ENCODE data around the gene DFFB. TPM values are rescaled to one million over a fixed set of nuclear protein-coding genes. Genes with fewer than 3 reads are reported as not detected.
"Not testable (repeated sequence)": the region's sequence is repeated elsewhere in the genome, so short reads cannot be mapped to it uniquely, and the experiment has no call there.

Gene DFFB
- total RNA-seq, 2 experiments from 2014 or later = 7.2 to 8.4 TPM

DNA sequence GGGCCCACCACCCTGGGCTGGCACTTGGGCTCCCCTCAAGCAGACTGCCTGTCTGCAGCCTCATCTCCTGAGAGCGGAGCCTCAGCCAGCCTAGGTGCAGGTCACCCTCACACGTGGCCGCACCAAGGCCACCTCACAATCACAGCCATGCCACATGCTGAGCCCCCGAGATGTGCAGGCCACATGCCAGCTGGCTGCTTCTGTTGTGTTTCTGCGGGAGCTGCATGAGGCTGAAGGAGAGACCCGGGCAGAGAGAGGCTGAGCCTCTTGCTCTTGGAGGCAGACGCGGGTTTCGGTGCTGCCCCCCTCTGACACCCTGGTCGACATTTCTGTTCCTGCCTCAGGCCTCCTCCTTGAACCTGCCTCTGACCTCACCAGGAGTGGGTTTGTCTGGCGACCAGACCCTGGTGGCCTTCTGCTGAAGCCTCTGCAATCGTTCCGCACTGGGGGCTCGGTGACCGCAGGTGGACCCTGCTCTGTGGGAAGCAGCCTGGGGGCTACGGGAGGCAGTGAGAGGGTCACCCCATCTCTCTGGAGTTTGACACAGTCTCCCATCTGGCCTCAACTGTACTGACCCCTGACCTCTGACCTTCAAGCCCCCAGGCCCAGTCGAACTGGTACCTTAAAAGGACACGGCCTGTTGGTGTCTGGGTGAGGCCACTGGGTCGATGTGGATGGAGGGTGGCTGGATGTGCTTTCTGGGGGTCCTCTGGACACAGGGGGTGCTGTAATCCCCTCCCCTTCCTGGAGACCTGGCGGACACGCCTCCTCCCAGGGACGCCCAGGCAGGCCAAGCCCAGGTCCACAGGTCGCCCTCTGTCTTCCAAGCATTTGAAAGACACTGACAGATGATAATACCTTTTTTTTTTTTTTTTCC lies 55.8 kb downstream of the DFFB start:
- H3K4me1 Mint-ChIP-seq = peaks cover 3% of the 10 kb centered on the region
- ATAC-seq (no peak), DNase-seq (no peak)
- intact Hi-C loops (cut with DNase I, micrococcal nuclease) = loop anchor here in 1 of 2 experiments (10.0 kb wide), 1 partner anchor 132 kb away; no protein-coding TSS in a partner anchor
- POLR2A ChIA-PET = no interaction called here
- no peak overlapping the region for H3K27ac Mint-ChIP-seq
- no peak overlapping the region for H3K4me3 Mint-ChIP-seq
- no peaks in the 10 kb centered on the region for H3K27me3 Mint-ChIP-seq
- CTCF ChIA-PET = no interaction called here
- H3K36me3 Mint-ChIP-seq (ENCODE audit: low read depth) = no peaks in the 10 kb centered on the region
- H3K9me3 Mint-ChIP-seq (ENCODE audit: low read depth) = no peaks in the 10 kb centered on the region

- ChIA-PET CTCF (no interaction called here), POLR2A (no interaction called here)
- Mint-ChIP-seq H3K36me3 (ENCODE audit: low read depth) (no peaks in the 10 kb centered on the region), H3K27ac (no peak overlapping the region), H3K9me3 (ENCODE audit: low read depth) (no peaks in the 10 kb centered on the region), H3K4me3 (no peak overlapping the region), H3K27me3 (no peaks in the 10 kb centered on the region), H3K4me1 (peaks cover 3% of the 10 kb centered on the region)
- intact Hi-C loops (cut with DNase I, micrococcal nuclease) = loop anchor here in 1 of 2 experiments (10.0 kb wide), 1 partner anchor 130 kb away; no protein-coding TSS in a partner anchor
- no peak for DNase-seq
- no peak for ATAC-seq
Observed at GRCh38 chr1:3914331-3914851, 57.1 kb downstream of the DFFB start.

DNA sequence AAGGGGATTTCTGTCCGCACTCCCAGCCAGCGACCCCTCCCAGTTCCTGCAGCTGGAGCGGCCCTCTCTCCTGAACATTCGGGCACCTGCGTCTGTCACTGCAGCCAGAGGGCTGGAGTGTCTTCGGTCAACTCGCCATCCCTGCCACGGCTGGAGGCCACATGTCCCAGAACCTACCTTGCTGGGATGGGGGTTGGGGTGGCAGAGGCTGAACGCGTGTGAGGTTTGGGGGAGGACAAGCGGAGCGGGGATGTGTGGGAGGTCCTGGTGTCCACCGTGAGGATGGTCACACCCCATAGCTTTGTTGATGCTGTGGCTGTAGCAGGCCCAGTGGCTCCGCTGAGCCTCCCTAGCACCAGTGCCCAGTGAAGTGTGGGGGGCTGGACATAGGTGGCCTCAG lies 57.6 kb downstream of the DFFB start:
- no peak overlapping the region for H3K4me3 Mint-ChIP-seq
- no peaks in the 10 kb centered on the region for H3K27me3 Mint-ChIP-seq
- DNase-seq (no peak), ATAC-seq (no peak)
- H3K9me3 Mint-ChIP-seq (ENCODE audit: low read depth) = no peaks in the 10 kb centered on the region
- ChIA-PET CTCF (no interaction called here), POLR2A (no interaction called here)
- no peaks in the 10 kb centered on the region for H3K36me3 Mint-ChIP-seq (ENCODE audit: low read depth)
- intact Hi-C loops (cut with DNase I, micrococcal nuclease) = loop anchor here in 1 of 2 experiments (10.0 kb wide), 1 partner anchor 130 kb away; no protein-coding TSS in a partner anchor
- H3K4me1 Mint-ChIP-seq = peaks cover 3% of the 10 kb centered on the region
- H3K27ac Mint-ChIP-seq = no peak overlapping the region

GRCh38 chr1:3915551-3916121 lies 58.4 kb downstream of the DFFB start:
- Mint-ChIP-seq H3K27ac (no peak overlapping the region), H3K27me3 (no peaks in the 10 kb centered on the region), H3K4me3 (no peak overlapping the region), H3K36me3 (ENCODE audit: low read depth) (no peaks in the 10 kb centered on the region), H3K4me1 (peaks cover 3% of the 10 kb centered on the region), H3K9me3 (ENCODE audit: low read depth) (no peaks in the 10 kb centered on the region)
- POLR2A ChIA-PET = no interaction called here
- CTCF ChIA-PET = interaction anchor here (0.6 to 0.7 kb wide), 2 partner anchors 1265 to 1595 kb away, joined by 3 to 5 read pairs; no protein-coding TSS in a partner anchor
- intact Hi-C loops (cut with DNase I, micrococcal nuclease) = loop anchor here in 1 of 2 experiments (10.0 kb wide), 1 partner anchor 129 kb away; no protein-coding TSS in a partner anchor
- ATAC-seq (no peak), DNase-seq (no peak)

GRCh38 chr1:3917761-3918160 lies 60.5 kb downstream of the DFFB start:
- no peak for DNase-seq
- CTCF ChIA-PET = no interaction called here
- ATAC-seq = no peak
- Mint-ChIP-seq H3K9me3 (ENCODE audit: low read depth) (no peaks in the 10 kb centered on the region), H3K27me3 (no peaks in the 10 kb centered on the region), H3K36me3 (ENCODE audit: low read depth) (no peaks in the 10 kb centered on the region), H3K4me3 (no peak overlapping the region), H3K4me1 (peaks cover 10% of the 10 kb centered on the region), H3K27ac (no peak overlapping the region)
- POLR2A ChIA-PET = no interaction called here
- intact Hi-C loops (cut with DNase I, micrococcal nuclease) = loop anchor here in 1 of 2 experiments (10.0 kb wide), 1 partner anchor 127 kb away; no protein-coding TSS in a partner anchor

- CTCF ChIA-PET = not testable (repeated sequence)
- peaks cover 16% of the 10 kb centered on the region for H3K4me1 Mint-ChIP-seq
Observed at GRCh38 chr1:3918359-3918758, 61.1 kb downstream of the DFFB start.

GRCh38 chr1:3918966-3919611 lies 61.8 kb downstream of the DFFB start:
- ChIA-PET POLR2A (no interaction called here), CTCF (interaction anchor here (1.2 kb wide), 1 partner anchor 12 kb away, joined by 3 read pairs; no protein-coding TSS in a partner anchor)
- Mint-ChIP-seq H3K4me1 (peaks cover 16% of the 10 kb centered on the region), H3K27ac (no peak overlapping the region), H3K9me3 (ENCODE audit: low read depth) (no peaks in the 10 kb centered on the region), H3K27me3 (no peaks in the 10 kb centered on the region), H3K36me3 (ENCODE audit: low read depth) (no peaks in the 10 kb centered on the region), H3K4me3 (no peak overlapping the region)
- no peak for ATAC-seq
- no peak for DNase-seq
- intact Hi-C loops (cut with DNase I, micrococcal nuclease) = loop anchor here in 1 of 2 experiments (10.0 kb wide), 1 partner anchor 126 kb away; no protein-coding TSS in a partner anchor

More at GRCh38 chr1:3918359-3918758, 61.1 kb downstream of the DFFB start:
- H3K27me3 Mint-ChIP-seq; POLR2A ChIA-PET; H3K27ac Mint-ChIP-seq; ATAC-seq; DNase-seq; H3K4me3 Mint-ChIP-seq; H3K36me3 Mint-ChIP-seq (ENCODE audit: low read depth); H3K9me3 Mint-ChIP-seq (ENCODE audit: low read depth): not testable (repeated sequence)
- intact Hi-C loops (cut with DNase I, micrococcal nuclease) = loop anchor here in 1 of 2 experiments (10.0 kb wide), 1 partner anchor 126 kb away; no protein-coding TSS in a partner anchor

GRCh38 chr1:3919706-3920105 lies 62.4 kb downstream of the DFFB start:
- intact Hi-C loops (cut with DNase I, micrococcal nuclease) = loop anchor here in 1 of 2 experiments (10.0 kb wide), 1 partner anchor 125 kb away; no protein-coding TSS in a partner anchor
- ChIA-PET CTCF (interaction anchor here (1.2 kb wide), 1 partner anchor 13 kb away, joined by 3 read pairs; no protein-coding TSS in a partner anchor), POLR2A (no interaction called here)
- Mint-ChIP-seq H3K9me3 (ENCODE audit: low read depth) (no peaks in the 10 kb centered on the region), H3K27me3 (no peaks in the 10 kb centered on the region), H3K4me3 (no peak overlapping the region), H3K27ac (no peak overlapping the region), H3K36me3 (ENCODE audit: low read depth) (no peaks in the 10 kb centered on the region), H3K4me1 (peaks cover 16% of the 10 kb centered on the region)
- DNase-seq = no peak
- no peak for ATAC-seq

DNA sequence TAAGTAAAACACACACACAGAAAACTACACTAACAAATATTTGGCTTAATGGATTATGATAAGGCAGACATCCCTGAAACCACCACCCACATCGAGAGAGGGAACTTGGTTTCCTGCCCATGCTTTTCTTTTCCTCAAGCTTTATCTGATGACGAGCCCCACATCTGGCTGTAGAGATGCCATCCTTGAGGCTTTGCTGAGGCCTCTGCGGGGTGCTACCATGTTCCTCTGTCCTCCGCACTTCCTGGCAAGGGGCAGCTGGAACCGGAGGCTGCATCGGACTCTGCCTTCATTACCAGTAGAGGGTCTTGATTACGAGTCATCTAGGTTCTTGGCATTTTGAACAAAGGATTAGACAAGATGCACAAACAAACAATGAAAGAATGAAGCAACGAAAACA lies 64.5 kb downstream of the DFFB start:
- no peaks in the 10 kb centered on the region for H3K27me3 Mint-ChIP-seq
- H3K4me3 Mint-ChIP-seq = no peak overlapping the region
- no peak overlapping the region for H3K27ac Mint-ChIP-seq
- DNase-seq = no peak
- H3K36me3 Mint-ChIP-seq (ENCODE audit: low read depth) = no peaks in the 10 kb centered on the region
- no peaks in the 10 kb centered on the region for H3K9me3 Mint-ChIP-seq (ENCODE audit: low read depth)
- H3K4me1 Mint-ChIP-seq = peaks cover 16% of the 10 kb centered on the region
- POLR2A ChIA-PET = no interaction called here
- CTCF ChIA-PET = no interaction called here
- intact Hi-C loops (cut with DNase I, micrococcal nuclease) = no loop called here
- no peak for ATAC-seq

- ATAC-seq (peak; percentile 87), DNase-seq (peak; percentile 42)
- Mint-ChIP-seq H3K4me1 (peaks cover 16% of the 10 kb centered on the region), H3K27ac (no peak overlapping the region), H3K27me3 (peaks cover 2% of the 10 kb centered on the region), H3K36me3 (ENCODE audit: low read depth) (no peaks in the 10 kb centered on the region), H3K9me3 (ENCODE audit: low read depth) (no peaks in the 10 kb centered on the region), H3K4me3 (no peak overlapping the region)
- ChIA-PET CTCF (interaction anchor here (0.7 kb wide), 1 partner anchor 11 kb away, joined by 3 read pairs; no protein-coding TSS in a partner anchor), POLR2A (no interaction called here)
- intact Hi-C loops (cut with DNase I, micrococcal nuclease) = no loop called here
Observed at GRCh38 chr1:3922201-3922725, 65.0 kb downstream of the DFFB start.

DNA sequence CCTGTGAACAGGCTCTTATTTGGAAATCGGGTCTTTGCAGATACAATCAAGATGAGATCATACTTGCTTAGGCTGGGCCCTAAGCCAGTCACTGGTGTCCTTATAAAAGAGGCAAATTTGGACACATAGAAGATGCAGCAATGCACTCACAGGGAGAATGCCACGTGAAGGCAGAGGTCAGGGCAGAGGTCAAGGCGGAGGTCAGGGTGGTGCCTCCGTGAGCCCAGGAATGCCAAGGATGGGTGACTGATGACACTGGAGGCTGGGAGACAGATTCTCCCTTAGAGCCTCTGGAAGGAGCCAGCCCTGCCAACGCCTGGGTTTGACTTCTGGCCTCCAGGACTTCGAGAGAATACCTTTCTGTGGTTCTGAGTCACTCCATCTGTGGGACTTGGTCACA lies 65.6 kb downstream of the DFFB start:
- no peaks in the 10 kb centered on the region for H3K36me3 Mint-ChIP-seq (ENCODE audit: low read depth)
- intact Hi-C loops (cut with DNase I, micrococcal nuclease) = no loop called here
- ATAC-seq (no peak), DNase-seq (no peak)
- no peaks in the 10 kb centered on the region for H3K9me3 Mint-ChIP-seq (ENCODE audit: low read depth)
- CTCF ChIA-PET = interaction anchor here (0.7 kb wide), 1 partner anchor 12 kb away, joined by 3 read pairs; no protein-coding TSS in a partner anchor
- H3K27me3 Mint-ChIP-seq = peaks cover 2% of the 10 kb centered on the region
- no peak overlapping the region for H3K4me3 Mint-ChIP-seq
- H3K27ac Mint-ChIP-seq = no peak overlapping the region
- peaks cover 16% of the 10 kb centered on the region for H3K4me1 Mint-ChIP-seq
- POLR2A ChIA-PET = no interaction called here
